IMR-90 (cell line): ENCODE measurements around the gene LONRF3. TPM values are rescaled to one million over a fixed set of nuclear protein-coding genes. Genes with fewer than 3 reads are reported as not detected.
"Not testable (repeated sequence)": the region's sequence is repeated elsewhere in the genome, so short reads cannot be mapped to it uniquely, and the experiment has no call there.

Experiments
- ATAC-seq: fragments of 200-7000 bp; cut with Tn5 transposase; 2 replicates; pipeline ENCODE4 v1.9.1; 2020; ENCODE audit warnings: low read depth, mild to moderate bottlenecking, moderate library complexity
- BruUV-seq: library from RNA; stranded (reverse); fragments of 400-500 nt; replicated peaks from 2 replicates; lab custom pipeline; 2021; lab: Mats Ljungman, UMichigan
- CTCF ChIA-PET: fragments of 300-600 bp; formaldehyde crosslinking; extraction: SDS; loops from one replicate; lab custom pipeline; 2021; ENCODE audit warnings: antibody characterized with exemption; lab: Yijun Ruan, JAX
- POLR2A ChIA-PET: fragments of 300-600 bp; sonication (Branson Sonifier 250); formaldehyde crosslinking; loops from one replicate; lab custom pipeline; 2022; ENCODE audit warnings: antibody characterized with exemption; ENCODE audit not compliant: unreplicated experiment; lab: Charles Lee
- DNase-seq: peaks from one replicate; pipeline ENCODE4 v3.0.0; 2013
- H2AFZ ChIP-seq: replicated peaks from 2 replicates; pipeline ENCODE3; 2013; ENCODE audit warnings: low read length, mild to moderate bottlenecking; ENCODE audit not compliant: poor library complexity
- H2AK5ac ChIP-seq: 2 replicates; pipeline ENCODE4 v1.6.1; 2013; ENCODE audit warnings: low read depth, low read length, inconsistent platforms
- H2AK9ac ChIP-seq: replicated peaks from 2 replicates; pipeline ENCODE3; 2013; ENCODE audit warnings: mild to moderate bottlenecking, low read depth, low read length, moderate library complexity; ENCODE audit not compliant: poor library complexity
- H2BK120ac ChIP-seq: 2 replicates; pipeline ENCODE4 v1.6.1; 2013; ENCODE audit warnings: low read depth, low read length, inconsistent platforms
- H2BK15ac ChIP-seq: 3 replicates; pipeline ENCODE4 v1.6.1; 2013; ENCODE audit warnings: low read depth, low read length, inconsistent platforms
- H2BK20ac ChIP-seq: 2 replicates; pipeline ENCODE4 v1.6.1; 2013; ENCODE audit warnings: low read depth, mild to moderate bottlenecking, inconsistent platforms, low read length, moderate library complexity
- H2BK5ac ChIP-seq: 2 replicates; pipeline ENCODE4 v1.6.1; 2013; ENCODE audit warnings: mild to moderate bottlenecking, low read depth, low read length, inconsistent platforms; ENCODE audit not compliant: poor library complexity, severe bottlenecking
- H3K14ac ChIP-seq: replicated peaks from 2 replicates; pipeline ENCODE4 v1.6.1; 2013; ENCODE audit warnings: low read depth, low read length, inconsistent platforms
- H3K18ac ChIP-seq: 2 replicates; pipeline ENCODE4 v1.6.1; 2013; ENCODE audit warnings: low read depth, low read length, control low read depth
- H3K23ac ChIP-seq: 2 replicates; pipeline ENCODE4 v1.6.1; 2013; ENCODE audit warnings: low read depth, low read length, inconsistent platforms
- H3K27ac ChIP-seq: 2 replicates; pipeline ENCODE4 v1.5.1; 2013; ENCODE audit warnings: mild to moderate bottlenecking, control low read depth, low read length; ENCODE audit not compliant: insufficient read depth
- H3K27me3 ChIP-seq: 2 replicates; pipeline ENCODE4 v1.6.1; 2013; ENCODE audit warnings: low read length; ENCODE audit not compliant: control insufficient read depth, insufficient read depth
- H3K36me3 ChIP-seq: 2 replicates; pipeline ENCODE4 v1.6.1; 2013; ENCODE audit warnings: low read length, mixed read lengths; ENCODE audit not compliant: control insufficient read depth, insufficient read depth
- H3K4ac ChIP-seq: 2 replicates; pipeline ENCODE4 v1.6.1; 2013; ENCODE audit warnings: low read depth, low read length, inconsistent platforms
- H3K4me1 ChIP-seq: 2 replicates; pipeline ENCODE4 v1.6.1; 2013; ENCODE audit warnings: low read length, mixed read lengths; ENCODE audit not compliant: control insufficient read depth, insufficient read depth
- H3K4me2 ChIP-seq: 2 replicates; pipeline ENCODE4 v1.6.1; 2013; ENCODE audit warnings: low read depth, mild to moderate bottlenecking, control low read depth, low read length, moderate library complexity
- H3K4me3 ChIP-seq: 2 replicates; pipeline ENCODE4 v1.5.1; 2013; ENCODE audit warnings: low read depth, mild to moderate bottlenecking, control low read depth, low read length, moderate library complexity; ENCODE audit not compliant: insufficient read depth
- H3K56ac ChIP-seq: 2 replicates; pipeline ENCODE4 v1.6.1; 2013; ENCODE audit warnings: low read length, inconsistent platforms; ENCODE audit not compliant: insufficient read depth; ENCODE audit errors: extremely low read depth
- H3K79me1 ChIP-seq, 2 experiments: 2 replicates each; pipeline ENCODE4 v1.6.1; 2013; ENCODE audit warnings: low read length in 2 of 2, inconsistent platforms in 1 of 2, low read depth in 1 of 2
- H3K9ac ChIP-seq: 2 replicates; pipeline ENCODE4 v1.6.1; 2013; ENCODE audit warnings: low read depth, low read length, control low read depth
- H3K9me1 ChIP-seq: 2 replicates; pipeline ENCODE4 v1.6.1; 2013; ENCODE audit warnings: low read length, inconsistent platforms; ENCODE audit not compliant: insufficient read depth
- H3K9me3 ChIP-seq: 2 replicates; pipeline ENCODE4 v1.6.1; 2013; ENCODE audit warnings: low read length; ENCODE audit not compliant: control insufficient read depth, insufficient read depth
- H4K20me1 ChIP-seq: 2 replicates; pipeline ENCODE4 v1.6.1; 2013; ENCODE audit warnings: low read length, inconsistent platforms; ENCODE audit not compliant: insufficient read depth
- H4K5ac ChIP-seq: 2 replicates; pipeline ENCODE4 v1.6.1; 2013; ENCODE audit warnings: mild to moderate bottlenecking, low read depth, low read length, control low read depth
- H4K8ac ChIP-seq, 2 experiments: 2 replicates each; pipeline ENCODE4 v1.6.1; 2013; ENCODE audit warnings: low read depth in 2 of 2, low read length in 2 of 2, control low read depth in 1 of 2, inconsistent platforms in 1 of 2
- H4K91ac ChIP-seq: 2 replicates; pipeline ENCODE4 v1.6.1; 2013; ENCODE audit warnings: low read depth, low read length, inconsistent platforms; ENCODE audit not compliant: insufficient read depth
- WGBS, 2 experiments: methylation state at CpG; one replicate each; pipeline versions ENCODE4 v1.1.5 to v1.1.7; 2013; ENCODE audit warnings: missing lambda C conversion rate in 2 of 2; ENCODE audit not compliant: insufficient read length in 1 of 2; ENCODE audit errors: extremely low coverage in 2 of 2; 5-methylcytosine and 5-hydroxymethylcytosine counted together
- dilution Hi-C: fragments of 300-500 bp; cut with HindIII; formaldehyde crosslinking; loops from one replicate; pipeline ENCODE4 v1.14.3; 2018; ENCODE audit warnings: low sequenced_read_pairs; ENCODE audit not compliant: unreplicated experiment
- in situ Hi-C: fragments of 300-500 bp; cut with MboI; formaldehyde crosslinking; loops from 3 replicates; pipeline ENCODE4 v1.14.3; 2019; ENCODE audit warnings: low sequenced_read_pairs, inconsistent platforms, mixed read lengths
- intact Hi-C: fragments of 100-400 bp; cut with micrococcal nuclease; formaldehyde crosslinking; loops from 2 replicates; pipeline ENCODE4 v1.10.0; 2022
- polyA plus RNA-seq, 3 experiments: library from polyadenylated mRNA; depleted of rRNA; stranded (reverse); fragments of >200 nt; gene quantifications; 2 replicates each; pipeline ENCODE4 v1.2.3, GENCODE V29; 2012; ENCODE audit warnings: low replicate concordance in 1 of 3
- total RNA-seq: library from RNA; depleted of rRNA; stranded (reverse); fragments of >200 nt; gene quantifications from 2 replicates; pipeline ENCODE4 v1.2.3, GENCODE V29; 2012

The LONRF3 gene
- total and polyA plus RNA-seq, 2 of the 4 experiments (the other 2 are of a cell fraction), result not detected

GRCh38 chrX:119027960-119028732 is 53.7 kb downstream of the LONRF3 start:
- H4K20me1 ChIP-seq, H2AK5ac ChIP-seq, H2AK9ac ChIP-seq, H3K14ac ChIP-seq, dilution Hi-C loops, H3K23ac ChIP-seq, intact Hi-C loops, H3K27me3 ChIP-seq, DNase-seq, H3K9ac ChIP-seq, BruUV-seq, H3K9me3 ChIP-seq, H3K4me3 ChIP-seq, H3K79me1 ChIP-seq, H4K8ac ChIP-seq, CTCF ChIA-PET, H2AFZ ChIP-seq, ATAC-seq, H3K4ac ChIP-seq, H3K9me1 ChIP-seq, H4K91ac ChIP-seq, H3K27ac ChIP-seq, H2BK120ac ChIP-seq, H4K5ac ChIP-seq, POLR2A ChIA-PET, H3K4me2 ChIP-seq, H2BK15ac ChIP-seq, H3K36me3 ChIP-seq, H2BK20ac ChIP-seq, in situ Hi-C loops, H3K56ac ChIP-seq, H3K18ac ChIP-seq, H3K4me1 ChIP-seq, H2BK5ac ChIP-seq: not testable (repeated sequence)
- WGBS, 2 experiments, result 90% methylated on average over 3 of the region's 28 CpGs; no CpG with 5 or more reads in 1 of the 2 experiments
